GM18511 (cell line): ENCODE data around the gene NDUFV3.
"Not testable (repeated sequence)": the region's sequence is repeated elsewhere in the genome, so short reads cannot be mapped to it uniquely, and the experiment has no call there.

Experiments
- ATAC-seq: cut with Tn5 transposase; IDR thresholded peaks from one replicate; pipeline ENCODE4 v1.9.1; 2021; ENCODE audit warnings: mild to moderate bottlenecking, moderate library complexity; ENCODE audit not compliant: unreplicated experiment

NDUFV3 gene

GRCh38 chr21:42892931-42893755, at the start of gene NDUFV3:
NDUFV3 (plus strand) TSS chr21:42893309; CDS start chr21:42893334, 25 bp downstream.
- ATAC-seq, result peak; percentile 92

GRCh38 chr21:42844411-42845113, 48.5 kb upstream of the NDUFV3 start:
- no peak for ATAC-seq

GRCh38 chr21:42845296-42845965, 47.7 kb upstream of the NDUFV3 start:
- ATAC-seq, result no peak

- no peak for ATAC-seq
These were observed 46.9 kb upstream of the NDUFV3 start for GRCh38 chr21:42846221-42846620.

- ATAC-seq, result no peak
These were observed 45.9 kb upstream of the NDUFV3 start for GRCh38 chr21:42847051-42847707.

GRCh38 chr21:42847726-42848125, 45.4 kb upstream of the NDUFV3 start:
- ATAC-seq, result no peak

GRCh38 chr21:42848144-42848931, 44.8 kb upstream of the NDUFV3 start:
- not testable (repeated sequence) for ATAC-seq

- no peak for ATAC-seq
These were observed 44.0 kb upstream of the NDUFV3 start for GRCh38 chr21:42848932-42849758.

GRCh38 chr21:42849759-42850412, 43.2 kb upstream of the NDUFV3 start:
- no peak for ATAC-seq

GRCh38 chr21:42850463-42850862, 42.6 kb upstream of the NDUFV3 start:
- ATAC-seq, result no peak

GRCh38 chr21:42850866-42851391, 42.2 kb upstream of the NDUFV3 start:
- no peak for ATAC-seq

- no peak for ATAC-seq
These were observed 41.1 kb upstream of the NDUFV3 start for GRCh38 chr21:42851812-42852665.

GRCh38 chr21:42852925-42853570, 40.1 kb upstream of the NDUFV3 start:
- no peak for ATAC-seq

GRCh38 chr21:42853621-42854020, 39.5 kb upstream of the NDUFV3 start:
- ATAC-seq, result no peak

GRCh38 chr21:42854246-42855010, 38.7 kb upstream of the NDUFV3 start:
- ATAC-seq, result no peak

- ATAC-seq, result no peak
These were observed 37.8 kb upstream of the NDUFV3 start for GRCh38 chr21:42855171-42855936.
